ENCODE results near the gene FOXN1.
"Not testable (repeated sequence)": the region's sequence is repeated elsewhere in the genome, so short reads cannot be mapped to it uniquely, and the experiment has no call there.

FOXN1 gene

DNA sequence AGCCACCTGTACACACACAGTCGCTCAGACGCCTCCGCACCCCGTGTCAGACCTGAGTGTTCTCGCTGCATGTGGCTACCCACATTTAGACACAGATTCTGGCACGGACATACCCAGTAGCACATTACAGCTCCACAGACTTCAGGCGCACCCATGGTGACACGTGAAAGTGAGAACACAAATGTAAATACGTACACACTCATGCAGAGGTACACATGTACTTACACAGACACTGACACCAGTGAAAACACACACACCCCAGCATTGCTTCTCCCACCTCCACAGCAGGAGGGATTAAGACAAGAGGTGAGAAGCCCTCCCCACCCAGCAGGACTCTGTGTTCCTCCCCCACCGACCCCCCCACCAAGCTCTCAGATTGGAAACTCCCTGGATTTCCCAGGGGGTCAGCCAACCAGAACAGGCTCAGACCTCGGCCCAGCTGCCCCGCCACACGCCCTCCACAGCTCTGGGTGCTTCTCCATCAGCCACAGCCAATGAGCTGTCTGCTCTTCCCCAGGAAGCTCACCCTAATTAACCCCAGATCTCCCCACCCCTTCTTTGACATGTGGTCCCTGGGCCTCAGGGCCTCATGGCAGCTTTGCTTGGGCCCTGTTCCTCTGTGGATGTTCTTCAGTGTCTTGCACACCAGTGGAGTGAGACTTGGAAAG lies 5.3 kb upstream of the FOXN1 start:
- no peak for DNase-seq (ENCODE audit: low spot score)

DNA sequence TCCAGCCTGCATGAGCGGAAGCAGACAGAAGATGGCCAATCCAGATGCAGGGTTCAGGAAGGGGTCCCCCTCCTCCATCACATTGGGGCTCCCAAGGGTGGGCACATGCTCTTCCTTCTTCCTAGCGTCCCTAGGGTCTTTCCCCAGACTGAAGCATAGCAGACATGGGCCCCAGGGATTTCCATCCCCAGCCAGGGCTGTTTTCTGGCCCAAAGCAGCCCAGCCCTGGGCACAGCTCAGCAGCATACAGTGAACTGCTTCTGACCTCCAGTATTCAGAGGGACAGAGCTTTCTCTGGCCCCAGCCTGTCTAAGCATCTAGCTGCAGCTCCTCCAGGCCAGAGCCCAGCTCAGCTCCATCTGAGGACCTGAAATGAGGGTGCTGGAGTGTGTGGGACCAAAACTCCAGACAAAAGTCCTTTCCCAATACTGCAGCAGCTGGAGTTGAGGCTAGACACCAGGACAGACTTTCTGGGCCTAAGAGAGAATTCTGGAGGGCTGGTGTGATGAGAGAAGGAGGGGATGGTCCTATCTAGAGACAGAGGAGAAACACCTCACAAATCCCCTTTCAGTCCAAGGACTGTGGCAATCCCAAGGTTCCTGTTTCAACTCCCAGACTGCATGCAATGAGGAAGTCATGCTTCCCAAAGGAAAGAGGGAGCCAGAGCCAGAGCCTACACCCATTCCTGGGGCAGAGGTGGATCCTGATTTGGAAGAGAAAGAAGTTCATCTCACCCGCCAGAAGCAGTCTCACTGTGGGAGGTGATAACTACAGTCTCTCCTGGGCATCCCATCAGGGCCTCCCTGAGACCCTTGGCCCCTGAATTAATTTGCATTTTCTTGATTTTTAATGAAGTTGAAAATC lies 4.5 kb upstream of the FOXN1 start:
- DNase-seq (ENCODE audit: low spot score), result no peak

DNA sequence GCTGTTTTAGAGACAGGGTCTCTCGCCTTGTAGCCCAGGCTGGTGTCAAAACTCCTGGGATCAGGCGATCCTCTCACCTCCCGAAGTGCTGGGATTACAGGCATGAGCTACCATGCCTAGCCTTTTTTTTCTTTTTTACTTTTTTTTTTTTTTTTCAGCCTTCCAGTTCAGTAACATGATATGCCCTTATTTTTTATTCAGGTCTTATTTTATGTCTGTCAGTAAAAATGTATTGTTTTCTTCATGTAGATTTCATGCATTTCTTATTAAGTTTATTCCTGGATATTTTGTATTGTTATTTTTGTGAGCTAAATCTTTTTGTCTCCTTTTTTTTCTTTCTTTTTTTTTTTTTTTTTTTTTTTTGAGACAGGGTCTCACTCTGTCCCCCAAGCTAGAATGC lies 2.7 kb upstream of the FOXN1 start:
- no peak for DNase-seq (ENCODE audit: low spot score)

DNA sequence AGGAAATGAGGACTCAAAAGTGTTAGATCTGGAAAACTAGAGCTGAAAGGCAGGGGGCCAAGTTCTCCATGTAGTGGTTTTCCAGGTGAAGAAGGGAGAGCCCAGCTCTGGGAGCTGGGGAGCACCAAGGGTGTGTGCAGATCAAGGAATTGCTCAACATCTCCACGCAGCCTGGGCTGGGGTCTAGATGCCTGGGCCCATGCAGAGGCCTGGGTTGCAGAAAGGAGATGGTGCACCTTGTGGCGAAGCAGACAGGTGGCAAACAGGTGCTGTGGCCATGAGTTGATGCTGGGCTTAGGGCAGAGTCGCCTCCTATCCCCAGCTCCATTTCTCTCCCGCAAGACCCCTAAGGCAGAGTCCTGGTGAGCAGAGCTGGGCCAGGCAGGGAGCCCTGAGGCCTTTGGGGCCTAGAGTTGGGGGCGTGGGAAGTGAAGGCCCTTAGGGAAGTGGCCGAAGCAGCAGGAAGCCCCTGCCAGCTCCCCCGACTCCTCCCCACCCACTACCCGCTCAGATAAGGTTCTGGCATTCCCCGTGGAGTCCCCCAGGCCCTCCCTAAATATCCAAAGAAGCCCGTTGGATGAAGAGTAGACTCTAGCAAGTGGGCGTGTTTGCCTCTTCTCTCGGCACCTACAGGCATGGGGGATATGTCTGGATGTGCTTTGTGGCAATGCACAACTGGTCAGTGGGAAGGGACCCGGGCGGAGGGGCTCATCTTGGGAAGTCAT lies 777 bp downstream of the FOXN1 start:
- DNase-seq (ENCODE audit: low spot score), result no peak

DNA sequence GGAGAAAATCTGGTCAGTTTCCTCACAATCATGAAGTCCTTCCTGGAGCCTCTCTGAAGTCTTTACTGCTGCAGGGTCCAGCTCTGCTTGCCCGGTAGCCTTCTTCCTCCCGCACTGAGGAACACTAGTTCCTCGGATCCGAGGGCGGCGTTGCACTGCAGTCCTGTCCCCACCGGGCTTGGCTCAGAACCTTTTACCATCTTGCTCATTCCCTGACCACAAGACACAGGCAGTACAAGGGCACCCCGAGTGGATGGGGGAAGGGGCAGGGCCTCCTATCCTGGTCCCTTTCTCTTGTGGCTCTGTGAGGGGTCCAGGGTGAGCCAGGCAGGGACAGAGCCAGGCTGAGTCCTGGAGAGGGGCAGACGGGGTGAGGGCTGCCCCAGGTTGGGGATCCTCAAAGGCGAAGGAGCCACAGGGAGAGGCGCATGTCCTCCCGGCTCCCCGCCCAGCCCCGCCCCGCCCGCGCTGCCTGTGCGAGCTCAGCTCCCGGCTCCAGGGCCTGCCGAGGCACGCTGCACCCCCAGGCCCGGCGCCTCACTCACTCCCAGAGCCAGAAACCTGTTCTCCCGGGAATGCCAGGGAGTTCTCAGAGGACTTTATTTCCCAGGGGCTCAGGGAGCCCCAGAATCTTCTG lies 1.5 kb downstream of the FOXN1 start:
- DNase-seq (ENCODE audit: low spot score), result no peak

DNA sequence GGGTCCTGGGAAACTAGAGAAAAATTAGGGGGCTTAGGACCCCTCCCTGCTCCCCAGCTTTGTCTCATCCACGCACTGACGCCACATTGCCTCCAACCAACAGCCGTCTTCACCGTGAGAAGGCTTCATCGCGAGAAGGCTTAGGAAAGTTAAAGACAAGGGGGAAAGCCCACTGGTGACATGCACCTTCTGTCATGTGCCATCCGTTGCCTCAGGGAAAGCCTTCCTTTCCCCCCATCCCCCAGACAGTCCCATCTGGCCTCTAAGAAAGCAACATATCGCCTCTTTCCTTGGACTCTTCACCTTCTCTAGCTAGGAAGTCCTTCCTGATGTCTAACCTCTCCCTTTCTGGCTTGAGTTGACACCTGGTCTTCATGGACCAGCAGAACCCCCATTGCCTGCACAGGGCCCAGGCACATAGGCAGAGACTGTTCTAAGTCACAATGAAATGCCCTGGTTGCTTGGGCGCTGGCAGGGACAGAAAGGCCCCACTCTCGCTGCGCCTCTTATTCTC lies 2.1 kb downstream of the FOXN1 start:
- no peak for DNase-seq (ENCODE audit: low spot score)

DNA sequence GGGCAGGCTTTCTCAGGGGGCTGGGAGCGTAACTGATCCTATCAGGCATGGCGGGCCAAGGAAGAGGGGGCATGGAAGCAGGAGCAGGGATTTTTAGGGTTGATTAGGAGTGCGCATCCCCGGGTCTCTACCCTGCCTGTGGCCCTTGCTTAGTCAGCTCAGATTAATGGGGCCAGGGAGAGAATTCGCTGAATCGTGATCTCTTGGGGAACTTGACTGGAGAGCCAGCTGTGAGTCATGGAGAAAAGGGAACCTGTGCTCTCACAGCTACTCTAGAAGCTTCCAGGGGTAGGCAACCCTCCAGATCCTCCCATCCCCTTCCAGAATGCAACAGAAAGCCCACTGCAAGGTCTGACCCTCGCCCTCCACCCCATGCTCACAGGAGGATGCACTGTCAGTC lies 3.6 kb downstream of the FOXN1 start:
- no peak for DNase-seq (ENCODE audit: low spot score)

DNA sequence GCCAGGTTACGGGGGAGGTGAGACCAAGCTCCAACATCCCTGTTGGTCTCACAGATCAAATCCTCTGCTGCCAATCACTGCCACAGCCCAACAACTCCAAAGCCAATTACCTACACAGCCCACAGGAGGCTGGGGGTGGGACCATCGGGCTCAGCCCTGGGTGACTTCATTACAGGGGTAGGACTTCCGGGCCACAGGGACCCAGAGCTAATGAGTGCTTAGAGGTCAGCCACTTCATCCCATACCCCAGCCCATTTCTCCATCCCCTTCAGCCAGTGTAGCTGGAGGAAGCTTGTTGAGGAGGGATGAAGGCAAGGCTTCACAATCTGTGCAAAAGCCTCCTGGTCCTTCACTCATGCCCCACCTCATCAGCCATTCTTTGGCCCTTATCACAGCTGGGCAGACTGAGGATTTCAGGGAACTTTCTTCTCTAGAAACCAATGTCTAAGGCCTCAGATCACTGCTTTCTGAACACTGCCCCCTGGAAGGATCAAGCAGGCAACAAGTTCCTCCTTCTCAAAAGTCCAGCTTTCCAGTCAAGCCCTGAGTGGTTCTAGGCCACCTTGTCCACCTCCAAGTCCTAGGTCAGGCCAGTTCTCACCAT lies 5.8 kb downstream of the FOXN1 start:
- DNase-seq (ENCODE audit: low spot score), result no peak

DNA sequence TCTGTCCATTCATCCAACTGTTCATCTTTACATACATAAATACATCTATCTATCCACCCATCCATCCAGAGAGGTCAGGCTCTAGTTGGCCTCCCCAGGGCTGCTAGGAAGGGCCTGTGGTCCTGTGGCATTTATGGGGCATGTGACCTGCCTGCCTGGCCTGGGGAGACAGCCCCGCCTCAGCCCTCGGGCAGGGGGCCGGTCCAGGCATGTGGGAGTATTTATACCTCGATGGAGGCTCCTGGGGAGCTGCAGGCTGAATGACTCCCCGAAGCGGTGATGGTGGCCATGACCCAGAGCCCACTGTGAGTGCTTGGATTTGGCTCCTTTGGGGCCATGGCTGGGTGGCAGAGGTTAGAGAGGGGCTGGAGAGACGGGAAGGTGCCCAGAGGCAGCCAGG lies 7.3 kb downstream of the FOXN1 start:
- no peak for DNase-seq (ENCODE audit: low spot score)

DNA sequence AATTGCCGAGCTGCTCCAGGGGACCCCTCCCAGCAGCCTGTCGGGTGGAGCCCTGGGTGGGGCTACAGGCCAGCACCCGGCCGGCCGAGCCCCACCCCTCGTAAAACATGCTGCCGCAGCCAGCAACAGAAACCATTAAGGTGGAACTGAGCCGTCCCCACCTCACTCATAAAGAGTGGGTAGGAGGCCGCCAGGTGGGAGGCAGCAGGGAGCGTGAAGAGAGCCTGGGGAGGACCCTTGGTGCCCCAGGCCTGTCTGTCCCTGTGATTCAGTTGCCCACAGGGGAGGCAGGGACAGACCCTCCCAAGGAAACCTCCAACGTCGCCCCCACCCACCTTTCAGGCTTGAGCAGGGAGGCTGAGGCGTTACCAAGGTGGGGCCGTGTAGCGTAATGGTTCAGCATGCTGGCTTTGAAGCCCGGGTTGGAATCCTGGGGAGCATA lies 8.4 kb downstream of the FOXN1 start:
- DNase-seq (ENCODE audit: low spot score), result no peak

DNA sequence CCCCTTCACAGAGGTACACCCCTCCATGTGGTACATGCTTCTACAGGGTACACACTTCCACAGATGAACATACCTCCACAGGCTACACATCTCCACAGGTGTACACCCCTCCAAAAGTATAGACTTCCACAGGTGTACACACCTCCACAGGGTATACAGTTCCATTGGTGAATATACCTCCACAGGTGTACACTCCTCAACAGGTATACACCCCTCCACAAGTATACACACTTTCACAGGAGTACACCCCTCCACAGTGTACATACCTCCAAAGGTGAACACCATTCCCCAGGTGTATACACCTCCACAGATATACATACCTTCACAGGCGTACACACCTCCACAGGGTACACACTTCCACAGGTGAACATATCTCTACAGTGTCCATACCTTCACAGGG lies 9.4 kb downstream of the FOXN1 start:
- no peak for DNase-seq (ENCODE audit: low spot score)

DNA sequence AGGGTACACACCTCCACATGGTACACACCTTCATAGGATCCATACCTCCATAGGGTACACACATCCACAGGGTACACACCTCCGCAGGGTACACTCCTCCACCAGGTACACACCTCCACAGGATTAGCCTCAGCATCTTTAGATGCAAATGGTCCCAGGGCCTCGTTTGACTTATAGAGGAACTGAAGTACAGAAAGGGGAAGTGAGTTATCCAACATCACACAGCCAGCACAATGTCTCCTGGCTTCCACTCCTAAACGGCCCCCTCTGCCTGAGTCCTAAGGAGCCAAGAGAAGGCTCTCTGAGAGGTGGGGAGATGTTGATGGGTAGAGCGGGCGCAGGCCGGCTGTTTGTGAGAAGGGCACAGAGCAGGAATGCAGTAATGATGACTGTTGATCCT lies 12.0 kb downstream of the FOXN1 start:
- DNase-seq (ENCODE audit: low spot score), result no peak

DNA sequence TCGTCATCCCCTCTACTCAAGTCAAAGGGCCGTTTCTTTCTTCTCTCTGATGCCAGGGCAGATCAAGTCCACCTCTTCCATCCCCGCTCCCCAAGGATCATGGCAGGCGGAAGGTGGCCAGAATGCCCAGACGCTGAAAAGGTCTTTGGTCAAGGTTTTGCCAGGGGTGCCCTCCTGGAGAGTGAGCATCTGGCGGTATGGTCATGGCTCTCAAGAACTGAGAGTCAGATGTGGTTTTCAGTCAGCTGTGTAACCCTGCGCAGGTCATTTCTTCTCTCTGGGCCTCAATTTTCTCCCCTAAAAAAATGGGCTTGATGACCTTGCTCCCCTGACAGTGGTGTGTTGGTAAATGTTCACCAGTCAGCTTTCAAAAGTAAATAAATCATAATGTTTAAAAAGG lies 12.4 kb downstream of the FOXN1 start:
- no peak for DNase-seq (ENCODE audit: low spot score)

DNA sequence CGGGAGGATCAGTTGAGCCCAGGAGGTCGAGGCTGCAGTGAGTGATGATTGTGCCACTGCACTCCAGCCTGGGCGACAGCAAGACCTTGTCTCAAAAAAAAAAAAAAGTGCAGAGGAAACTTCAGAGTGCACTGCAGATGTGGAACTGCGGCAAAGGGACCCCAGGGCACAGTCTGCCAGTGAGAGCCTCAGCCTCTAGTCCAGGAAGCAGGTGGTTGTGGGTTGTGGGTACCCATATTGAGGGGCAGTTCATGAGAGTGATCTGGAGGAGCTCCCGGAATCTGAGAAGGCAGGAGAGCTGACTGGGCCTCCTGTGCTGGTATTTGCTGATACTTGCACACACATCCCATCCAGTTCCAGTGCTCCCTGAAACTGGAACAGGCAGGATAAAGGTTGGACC lies 13.1 kb downstream of the FOXN1 start:
- no peak for DNase-seq (ENCODE audit: low spot score)

DNA sequence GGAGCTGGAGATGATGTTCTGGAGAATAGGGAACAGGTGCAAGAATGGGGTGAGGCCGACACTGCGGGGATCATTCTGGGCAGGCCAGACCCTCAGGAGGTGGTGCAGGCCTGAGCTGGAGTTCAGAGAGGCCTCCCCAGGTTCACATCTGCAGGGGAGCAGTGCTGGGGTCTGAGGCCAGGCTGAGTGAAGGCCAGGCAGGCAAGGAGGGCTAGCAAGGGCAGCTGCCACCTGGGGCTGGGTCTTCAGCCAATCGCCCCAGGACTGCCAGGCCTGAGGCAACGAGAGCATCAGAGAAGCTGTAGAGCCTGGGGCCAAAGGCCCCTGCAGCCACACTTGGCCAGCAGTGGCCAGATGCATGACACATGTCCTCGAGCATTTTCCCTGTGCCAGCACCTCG lies 14.5 kb downstream of the FOXN1 start:
- DNase-seq (ENCODE audit: low spot score), result no peak

DNA sequence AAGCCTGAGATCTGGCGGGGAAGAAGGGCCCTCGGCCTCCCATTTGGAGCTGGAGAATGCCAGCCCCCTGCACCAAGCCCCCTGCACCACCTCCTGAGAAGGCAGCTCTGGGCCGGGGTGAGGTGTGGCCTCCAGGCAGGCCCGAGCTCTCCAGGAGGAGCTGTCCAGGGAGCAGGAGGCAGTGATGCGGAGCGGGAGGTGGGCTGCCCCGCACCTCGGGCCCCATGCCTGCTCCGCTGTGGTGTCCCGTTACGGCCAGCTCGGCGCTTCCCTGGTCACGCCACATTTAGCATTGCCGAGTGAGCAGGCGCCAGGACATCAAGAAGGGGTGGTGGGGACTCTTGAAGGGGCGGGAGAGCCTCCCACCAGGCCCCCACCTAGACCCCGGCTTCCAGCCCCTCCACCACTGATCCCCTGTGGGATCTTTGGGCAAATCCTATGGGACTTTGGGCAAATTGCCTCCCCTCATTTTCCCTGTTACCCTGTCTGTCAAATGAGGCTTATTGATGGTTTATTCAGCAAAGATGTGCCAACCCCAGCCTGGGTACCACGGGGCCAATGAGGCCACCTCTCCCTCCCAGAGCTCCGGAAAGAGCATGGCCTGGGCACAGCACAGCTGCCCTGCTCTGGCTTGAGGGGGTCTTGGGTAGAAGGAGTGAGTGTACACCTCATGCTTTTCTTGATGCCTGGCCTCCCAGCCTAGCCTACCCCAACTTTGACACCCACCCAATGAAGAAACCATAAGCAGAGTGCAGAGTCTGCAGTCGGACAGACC lies 15.3 kb downstream of the FOXN1 start:
- no peak for DNase-seq (ENCODE audit: low spot score)

DNA sequence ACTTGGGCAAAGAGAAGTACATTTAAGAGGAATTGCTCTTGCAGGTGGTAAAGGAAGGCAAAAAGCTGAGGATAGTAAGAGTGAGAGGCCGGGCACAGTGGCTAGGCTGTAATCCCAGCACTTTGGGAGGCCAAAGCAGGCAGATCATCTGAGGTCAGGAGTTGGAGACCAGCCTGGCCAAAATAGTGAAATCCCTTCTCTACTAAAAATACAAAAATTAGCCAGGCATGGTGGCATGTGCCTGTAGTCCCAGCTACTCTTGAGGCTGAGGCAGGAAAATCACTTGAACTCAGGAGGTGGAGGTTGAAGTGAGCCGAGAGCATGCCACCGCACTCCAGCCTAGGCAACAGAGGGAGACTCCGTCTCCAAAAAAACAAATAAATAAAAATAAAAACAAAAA lies 16.1 kb downstream of the FOXN1 start:
- DNase-seq (ENCODE audit: low spot score), result not testable (repeated sequence)

DNA sequence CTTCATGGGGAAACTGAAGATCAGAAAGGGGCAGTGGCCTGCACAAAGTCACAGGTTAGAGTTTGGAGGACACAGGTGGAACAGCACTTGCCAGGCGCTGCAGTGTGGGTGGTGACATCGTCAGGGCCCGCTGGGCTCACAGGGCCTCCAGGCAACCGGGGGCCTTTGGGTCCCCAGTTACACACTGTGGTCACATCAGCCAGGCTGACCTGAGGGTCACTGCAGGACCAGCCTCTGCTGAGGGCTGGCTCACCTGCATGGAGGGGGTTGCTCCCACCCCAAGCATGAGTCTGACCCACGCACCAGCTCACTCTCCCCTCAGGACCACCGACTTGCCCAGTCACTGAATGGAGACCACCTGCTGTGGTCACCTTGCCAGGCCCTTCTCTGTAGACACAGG lies 17.0 kb downstream of the FOXN1 start:
- DNase-seq (ENCODE audit: low spot score), result no peak

DNA sequence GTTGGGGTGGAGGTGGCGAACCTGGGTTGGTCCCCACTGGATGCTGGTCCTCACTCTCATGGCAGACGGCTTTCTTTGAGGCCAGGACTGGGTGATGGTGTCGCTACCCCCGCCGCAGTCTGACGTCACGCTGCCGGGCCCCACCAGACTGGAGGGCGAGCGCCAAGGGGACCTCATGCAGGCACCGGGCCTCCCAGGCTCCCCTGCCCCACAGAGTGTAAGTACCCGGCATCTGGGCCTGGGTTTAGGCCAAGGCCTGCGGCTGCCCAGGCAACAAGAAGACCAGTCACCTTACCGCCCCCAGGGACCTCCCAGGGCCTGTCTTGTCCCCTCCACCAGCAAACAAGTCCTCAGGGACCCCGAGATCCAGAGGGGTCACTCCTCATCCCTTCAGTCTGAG lies 17.7 kb downstream of the FOXN1 start:
- no peak for DNase-seq (ENCODE audit: low spot score)

DNA sequence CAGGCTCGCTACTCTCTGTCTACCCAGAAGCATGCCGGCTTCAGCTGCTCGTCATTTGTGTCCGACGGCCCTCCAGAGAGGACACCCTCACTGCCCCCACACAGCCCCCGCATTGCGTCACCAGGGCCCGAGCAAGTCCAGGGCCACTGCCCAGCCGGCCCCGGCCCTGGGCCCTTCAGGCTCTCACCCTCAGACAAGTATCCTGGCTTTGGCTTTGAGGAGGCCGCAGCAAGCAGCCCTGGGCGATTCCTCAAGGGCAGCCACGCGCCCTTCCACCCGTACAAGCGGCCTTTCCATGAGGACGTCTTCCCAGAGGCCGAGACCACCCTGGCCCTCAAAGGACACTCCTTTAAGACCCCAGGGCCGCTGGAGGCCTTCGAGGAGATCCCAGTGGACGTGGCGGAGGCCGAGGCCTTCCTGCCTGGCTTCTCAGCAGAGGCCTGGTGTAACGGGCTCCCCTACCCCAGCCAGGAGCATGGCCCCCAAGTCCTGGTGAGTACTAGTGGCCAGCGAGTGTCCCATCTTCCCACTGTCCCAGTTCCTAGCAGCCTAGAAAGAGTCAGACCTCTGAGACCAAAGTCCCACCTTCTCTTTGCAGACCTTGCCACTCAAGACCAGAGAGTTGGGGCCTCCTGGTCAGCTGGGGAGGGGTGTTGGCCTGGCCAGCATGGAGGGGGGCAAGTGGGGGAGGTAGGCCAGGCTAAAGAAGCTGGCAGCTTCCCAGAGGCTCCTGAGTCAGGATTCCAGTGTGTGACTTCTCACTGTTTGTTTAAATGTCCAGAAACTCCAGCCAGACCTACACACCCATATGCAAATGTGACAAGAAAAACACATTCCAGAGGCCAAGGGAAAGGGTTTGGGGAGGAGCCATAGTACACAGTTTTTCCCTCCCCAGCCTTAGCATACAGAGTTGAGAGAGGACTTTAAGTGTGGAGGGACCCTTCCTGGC lies 18.6 kb downstream of the FOXN1 start:
- DNase-seq (ENCODE audit: low spot score), result no peak

Data from COLO829 (cell line).